Neural cell (in vitro differentiated cells): ENCODE measurements around the gene WDR77. TPM values are rescaled to one million over a fixed set of nuclear protein-coding genes. Genes with fewer than 3 reads are reported as not detected.

Experiments
- H2AFZ ChIP-seq: fragments of 200-600, 300-800 bp; sonication (generic), shearing (Covaris generic); 2 replicates; pipeline ENCODE4 v1.6.0; 2014; ENCODE audit warnings: low read depth, mild to moderate bottlenecking, antibody characterized with exemption, low read length, moderate library complexity
- H3F3A ChIP-seq: fragments of 200-600 bp; shearing (Covaris generic); 2 replicates; pipeline ENCODE4 v1.6.1; 2016; ENCODE audit warnings: mild to moderate bottlenecking, moderate library complexity, mixed read lengths, antibody characterized with exemption, low read length; ENCODE audit not compliant: insufficient read depth, poor library complexity, severe bottlenecking
- H3K27ac ChIP-seq: fragments of 200-600, 300-800 bp; sonication (generic), shearing (Covaris generic); 2 replicates; pipeline ENCODE4 v1.5.1; 2014; ENCODE audit warnings: mild to moderate bottlenecking, low read length, moderate library complexity
- H3K27me3 ChIP-seq: fragments of 300-800, 200-600 bp; sonication (generic), shearing (Covaris generic); 2 replicates; pipeline ENCODE4 v1.6.0; 2014; ENCODE audit warnings: mild to moderate bottlenecking, low read depth, low read length, moderate library complexity; ENCODE audit not compliant: insufficient read depth
- H3K36me3 ChIP-seq: fragments of 300-800, 200-600 bp; sonication (generic), shearing (Covaris generic); 2 replicates; pipeline ENCODE4 v1.5.1; 2014; ENCODE audit warnings: mild to moderate bottlenecking, antibody characterized with exemption, low read length, moderate library complexity; ENCODE audit not compliant: insufficient read depth
- H3K4me2 ChIP-seq: fragments of 300-800, 200-600 bp; sonication (generic), shearing (Covaris generic); 2 replicates; pipeline ENCODE4 v1.6.0; 2014; ENCODE audit warnings: mild to moderate bottlenecking, low read length
- H3K4me3 ChIP-seq: fragments of 300-800, 200-600 bp; sonication (generic), shearing (Covaris generic); 2 replicates; pipeline ENCODE4 v1.5.1; 2014; ENCODE audit warnings: mild to moderate bottlenecking, low read length, moderate library complexity
- H3K79me2 ChIP-seq: fragments of 200-600 bp; shearing (Covaris generic); replicated peaks from 2 replicates; pipeline ENCODE4 v1.6.0; 2014; ENCODE audit warnings: mild to moderate bottlenecking, low read length, moderate library complexity; ENCODE audit not compliant: insufficient read depth
- H3K9ac ChIP-seq: fragments of 300-800, 200-600 bp; sonication (generic), shearing (Covaris generic); 2 replicates; pipeline ENCODE4 v1.6.1; 2016; ENCODE audit warnings: mild to moderate bottlenecking, low read length, mixed read lengths
- H3K9me2 ChIP-seq: fragments of 200-600 bp; shearing (Covaris generic); 2 replicates; pipeline ENCODE4 v1.6.1; 2016; ENCODE audit warnings: mild to moderate bottlenecking, low read length, mixed read lengths; ENCODE audit not compliant: insufficient read depth
- H3K9me3 ChIP-seq: fragments of 200-600, 300-800 bp; sonication (generic), shearing (Covaris generic); 2 replicates; pipeline ENCODE4 v1.6.1; 2016; ENCODE audit warnings: mild to moderate bottlenecking, mixed run types, low read length, moderate library complexity, mixed read lengths
- H4K20me1 ChIP-seq: fragments of 200-600 bp; shearing (Covaris generic); 2 replicates; pipeline ENCODE4 v1.6.1; 2016; ENCODE audit warnings: mild to moderate bottlenecking, mixed run types; ENCODE audit not compliant: insufficient read depth
- EP300 ChIP-seq: fragments of 450-650 bp; conservative IDR thresholded peaks from 2 replicates; pipeline ENCODE4 v1.6.1; 2014; ENCODE audit warnings: antibody characterized with exemption, mild to moderate bottlenecking, moderate library complexity; ENCODE audit not compliant: poor library complexity, severe bottlenecking
- EZH2 ChIP-seq: fragments of 200-600, 300-800 bp; shearing (Covaris generic), sonication (generic); IDR thresholded peaks from 2 replicates; pipeline ENCODE4 v1.6.1; 2014; ENCODE audit warnings: antibody characterized with exemption, low read length, borderline replicate concordance, mild to moderate bottlenecking; ENCODE audit not compliant: insufficient read depth, poor library complexity, severe bottlenecking
- MXI1 ChIP-seq: fragments of 450-650 bp; conservative IDR thresholded peaks from 2 replicates; pipeline ENCODE4 v1.6.1; 2014; ENCODE audit warnings: antibody characterized with exemption, mild to moderate bottlenecking; ENCODE audit not compliant: poor library complexity, severe bottlenecking
- POLR2AphosphoS5 ChIP-seq: IDR thresholded peaks from 2 replicates; pipeline ENCODE4 v1.6.1; 2012
- RAD21 ChIP-seq: fragments of 450-650 bp; conservative IDR thresholded peaks from 2 replicates; pipeline ENCODE4 v1.6.1; 2014; ENCODE audit warnings: antibody characterized with exemption, mild to moderate bottlenecking, moderate library complexity
- REST ChIP-seq: IDR thresholded peaks from 2 replicates; pipeline ENCODE4 v1.6.1; 2012; ENCODE audit warnings: borderline replicate concordance
- SMC3 ChIP-seq: fragments of 450-650 bp; conservative IDR thresholded peaks from 2 replicates; pipeline ENCODE4 v1.6.1; 2014; ENCODE audit warnings: antibody characterized with exemption, mild to moderate bottlenecking, moderate library complexity; ENCODE audit not compliant: poor library complexity
- TAF1 ChIP-seq: IDR thresholded peaks from 2 replicates; pipeline ENCODE4 v1.6.1; 2012; ENCODE audit warnings: low read depth
- polyA plus RNA-seq: library from polyadenylated mRNA; depleted of rRNA; stranded (reverse); fragments of >200 nt; gene quantifications from 2 replicates; pipeline ENCODE4 v1.2.3, GENCODE V29; 2014
- TF ChIP-seq, protein P1 (sequence below): fragments of 450-650 bp; IDR thresholded peaks from 2 replicates; pipeline ENCODE4 v1.5.1; 2014; ENCODE audit warnings: antibody characterized with exemption, mild to moderate bottlenecking, moderate library complexity; ENCODE audit not compliant: poor library complexity, severe bottlenecking

The WDR77 gene
- polyA plus RNA-seq, 1 donor from 2014 or later, result 63.6 TPM

GRCh38 chr1:111454859-111455641 is 6.0 kb upstream of the WDR77 start:
- Histone ChIP-seq H3K27ac (no peak overlapping the region), H2AFZ (no peak overlapping the region), H4K20me1 (no peaks in the 10 kb centered on the region), H3K9me2 (no peaks in the 10 kb centered on the region), H3K27me3 (no peaks in the 10 kb centered on the region), H3K36me3 (peaks cover 27% of the 10 kb centered on the region), H3K9me3 (no peaks in the 10 kb centered on the region), H3K4me2 (no peak overlapping the region), H3K79me2 (peaks cover 26% of the 10 kb centered on the region), H3K4me3 (no peak overlapping the region), H3K9ac (no peak overlapping the region), H3F3A (no peaks in the 10 kb centered on the region)
- no peak for TF ChIP-seq EZH2
- TF ChIP-seq EP300, result no peak
- TF ChIP-seq RAD21, result no peak
- no peak for TF ChIP-seq REST
- TF ChIP-seq, protein P1, sequence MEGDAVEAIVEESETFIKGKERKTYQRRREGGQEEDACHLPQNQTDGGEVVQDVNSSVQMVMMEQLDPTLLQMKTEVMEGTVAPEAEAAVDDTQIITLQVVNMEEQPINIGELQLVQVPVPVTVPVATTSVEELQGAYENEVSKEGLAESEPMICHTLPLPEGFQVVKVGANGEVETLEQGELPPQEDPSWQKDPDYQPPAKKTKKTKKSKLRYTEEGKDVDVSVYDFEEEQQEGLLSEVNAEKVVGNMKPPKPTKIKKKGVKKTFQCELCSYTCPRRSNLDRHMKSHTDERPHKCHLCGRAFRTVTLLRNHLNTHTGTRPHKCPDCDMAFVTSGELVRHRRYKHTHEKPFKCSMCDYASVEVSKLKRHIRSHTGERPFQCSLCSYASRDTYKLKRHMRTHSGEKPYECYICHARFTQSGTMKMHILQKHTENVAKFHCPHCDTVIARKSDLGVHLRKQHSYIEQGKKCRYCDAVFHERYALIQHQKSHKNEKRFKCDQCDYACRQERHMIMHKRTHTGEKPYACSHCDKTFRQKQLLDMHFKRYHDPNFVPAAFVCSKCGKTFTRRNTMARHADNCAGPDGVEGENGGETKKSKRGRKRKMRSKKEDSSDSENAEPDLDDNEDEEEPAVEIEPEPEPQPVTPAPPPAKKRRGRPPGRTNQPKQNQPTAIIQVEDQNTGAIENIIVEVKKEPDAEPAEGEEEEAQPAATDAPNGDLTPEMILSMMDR, result no peak
- no peak for TF ChIP-seq TAF1
- TF ChIP-seq POLR2AphosphoS5, result no peak
- no peak for TF ChIP-seq MXI1
- no peak for TF ChIP-seq SMC3

- Histone ChIP-seq H3F3A (no peaks in the 10 kb centered on the region), H3K4me3 (no peak overlapping the region), H3K27me3 (no peaks in the 10 kb centered on the region), H3K4me2 (no peak overlapping the region), H3K36me3 (peaks cover 25% of the 10 kb centered on the region), H3K9me3 (no peaks in the 10 kb centered on the region), H3K79me2 (peaks cover 34% of the 10 kb centered on the region), H3K27ac (no peak overlapping the region), H3K9ac (no peak overlapping the region), H4K20me1 (no peaks in the 10 kb centered on the region), H2AFZ (no peak overlapping the region), H3K9me2 (no peaks in the 10 kb centered on the region)
- no peak for TF ChIP-seq MXI1
- TF ChIP-seq TAF1, result no peak
- no peak for TF ChIP-seq EP300
- TF ChIP-seq POLR2AphosphoS5, result no peak
- TF ChIP-seq, protein P1, result no peak
- no peak for TF ChIP-seq RAD21
- no peak for TF ChIP-seq REST
- no peak for TF ChIP-seq SMC3
- no peak for TF ChIP-seq EZH2
These were observed 4.7 kb upstream of the WDR77 start for GRCh38 chr1:111453706-111454105.
